HepG2 (cell line): ENCODE measurements around the gene GNPDA2. TPM values are rescaled to one million over a fixed set of nuclear protein-coding genes. Genes with fewer than 3 reads are reported as not detected.

Experiments
- ATAC-seq: fragments of 200-7000 bp; cut with Tn5 transposase; 3 replicates; pipeline ENCODE4 v1.9.1; 2020; ENCODE audit warnings: mild to moderate bottlenecking, moderate library complexity
- BruUV-seq: library from RNA; stranded (reverse); fragments of 400-500 nt; replicated peaks from 2 replicates; lab custom pipeline; 2021; lab: Mats Ljungman, UMichigan
- CTCF ChIA-PET: fragments of 300-600 bp; formaldehyde crosslinking; extraction: SDS; loops from one replicate; lab custom pipeline; 2021; ENCODE audit warnings: low total read pairs, inconsistent platforms, low intra/inter-chr PET ratio; lab: Yijun Ruan, JAX
- POLR2A ChIA-PET: fragments of 350-600 bp; sonication (Branson Sonifier 250); formaldehyde crosslinking; loops from one replicate; lab custom pipeline; 2020; ENCODE audit warnings: antibody characterized with exemption, inconsistent platforms; lab: Yijun Ruan, JAX
- DNase-seq: peaks from one replicate; pipeline ENCODE4 v3.0.0-alpha.2; 2015; ENCODE audit warnings: low spot score
- FAIRE-seq: peaks from 3 replicates; lab custom pipeline; 2011; peaks lifted over from hg19 to GRCh38; lab: Jason Lieb, UNC
- H2AFZ ChIP-seq: one replicate; pipeline ENCODE4 v1.6.1; 2011; ENCODE audit warnings: low read length, inconsistent platforms
- H3K27ac ChIP-seq: fragments of 300-600 bp; 3 replicates; pipeline ENCODE4 v1.8.0; 2011; ENCODE audit warnings: mixed run types, mild to moderate bottlenecking, mixed read lengths, low read length, inconsistent platforms; ENCODE audit not compliant: insufficient read depth; ENCODE audit errors: extremely low read length
- H3K27me3 ChIP-seq, 2 experiments: fragments of 200-600 bp in 1 of 2; 2 replicates in 1 of 2; 3 replicates in 1 of 2; pipeline versions ENCODE4 v1.6.0 to v1.8.0; 2011; ENCODE audit warnings: low read length in 2 of 2, mild to moderate bottlenecking in 2 of 2, moderate library complexity in 2 of 2, inconsistent platforms in 1 of 2; ENCODE audit not compliant: insufficient read depth in 2 of 2, control insufficient read depth in 1 of 2
- H3K36me3 ChIP-seq, 2 experiments: fragments of 200-600 bp in 1 of 2; replicated peaks in 1 of 2; 2 replicates in 1 of 2; 3 replicates in 1 of 2; pipeline versions ENCODE4 v1.5.1 to v1.8.0; 2011; ENCODE audit warnings: low read length in 2 of 2, inconsistent platforms in 1 of 2; ENCODE audit not compliant: insufficient read depth in 2 of 2, control insufficient read depth in 1 of 2
- H3K4me1 ChIP-seq: 2 replicates; pipeline ENCODE4 v1.5.1; 2012; ENCODE audit warnings: low read length, inconsistent platforms; ENCODE audit not compliant: insufficient read depth
- H3K4me2 ChIP-seq: 2 replicates; pipeline ENCODE4 v1.6.0; 2011; ENCODE audit warnings: low read depth, low read length, inconsistent platforms
- H3K4me3 ChIP-seq, 3 experiments: fragments of 200-600 bp in 1 of 3; sonication (generic), shearing (Covaris generic) in 1 of 3; replicated peaks in 1 of 3; 2 replicates each; pipeline ENCODE4 v1.5.1; 2011 to 2016; ENCODE audit warnings: low read length in 3 of 3, inconsistent platforms in 2 of 3, low read depth in 2 of 3, mild to moderate bottlenecking in 2 of 3, control low read depth in 1 of 3, mixed read lengths in 1 of 3; ENCODE audit not compliant: insufficient read depth in 1 of 3
- H3K79me2 ChIP-seq: one replicate; pipeline ENCODE4 v1.6.1; 2011; ENCODE audit warnings: low read length, inconsistent platforms; ENCODE audit not compliant: insufficient read depth
- H3K9ac ChIP-seq: 2 replicates; pipeline ENCODE4 v1.6.0; 2011; ENCODE audit warnings: mild to moderate bottlenecking, low read depth, low read length, inconsistent platforms; ENCODE audit not compliant: insufficient read depth
- H3K9me3 ChIP-seq: 2 replicates; pipeline ENCODE4 v1.5.1; 2012; ENCODE audit warnings: mild to moderate bottlenecking, low read length
- H4K20me1 ChIP-seq: 2 replicates; pipeline ENCODE4 v1.6.0; 2011; ENCODE audit warnings: inconsistent platforms, mild to moderate bottlenecking, low read length, moderate library complexity; ENCODE audit not compliant: insufficient read depth
- CHD4 ChIP-seq: fragments of 200-600 bp; sonication (generic); IDR thresholded peaks from 2 replicates; pipeline ENCODE4 v1.7.0; 2017; ENCODE audit warnings: mild to moderate bottlenecking, low read length, borderline replicate concordance
- ISL2 ChIP-seq: sonication (generic); formaldehyde crosslinking; IDR thresholded peaks from 2 replicates; pipeline ENCODE4 v1.5.0; 2020; ENCODE audit warnings: missing genetic modification reagents
- ZNF530 ChIP-seq: sonication (generic); formaldehyde crosslinking; IDR thresholded peaks from 2 replicates; pipeline ENCODE4 v1.5.0; 2020; ENCODE audit warnings: low read depth, mild to moderate bottlenecking, missing genetic modification reagents
- ZNF562 ChIP-seq: sonication (generic); formaldehyde crosslinking; IDR thresholded peaks from 2 replicates; pipeline ENCODE4 v1.8.0; 2022; ENCODE audit warnings: missing genetic modification reagents, borderline replicate concordance
- WGBS: methylation state at CpG from one replicate; pipeline ENCODE4 v1.1.6; 2017; ENCODE audit warnings: low lambda C conversion rate; 5-methylcytosine and 5-hydroxymethylcytosine counted together
- in situ Hi-C: cut with HindIII; loops from 2 replicates; pipeline ENCODE4 v1.10.0; 2017; ENCODE audit warnings: low pct_unique_long_range_greater_than_20kb; ENCODE audit not compliant: extremely low pct_ligation_motif_present
- intact Hi-C: fragments of 100-400 bp; cut with micrococcal nuclease; formaldehyde crosslinking; loops from one replicate; pipeline ENCODE4 v1.10.0; 2022; ENCODE audit not compliant: unreplicated experiment
- polyA plus RNA-seq, 8 experiments: library from polyadenylated mRNA; depleted of rRNA in 3 of 8; stranded (reverse) in 7 of 8; unstranded in 1 of 8; fragments of >200 nt; fragmentation: Illumina TruSeq in 4 of 8; extraction: Trizol in 4 of 8; gene quantifications; 2 replicates each; pipeline versions ENCODE4 v1.2.1 to v1.2.3, GENCODE V29; 2011 to 2016; ENCODE audit warnings: low read depth in 4 of 8, missing spikeins in 1 of 8, mixed read lengths in 1 of 8; ENCODE audit not compliant: insufficient read depth in 1 of 8
- total RNA-seq, 5 experiments: library from RNA; depleted of rRNA; stranded (reverse); fragments of >200 nt; fragmentation: Illumina TruSeq; extraction: Trizol; gene quantifications; 2 replicates each; pipeline ENCODE4 v1.2.3, GENCODE V29; 2016; ENCODE audit warnings: low read depth in 1 of 5
- TF ChIP-seq, protein P1 (sequence below): sonication (generic); formaldehyde crosslinking; IDR thresholded peaks from 2 replicates; pipeline ENCODE4 v1.9.0; 2021; ENCODE audit warnings: mild to moderate bottlenecking, missing genetic modification reagents

The GNPDA2 gene
- total and polyA plus RNA-seq, 2 of the 13 experiments (the other 11 are each of a cell fraction or from before 2014, with no cell fraction given), result 5.4 to 9.0 TPM

DNA sequence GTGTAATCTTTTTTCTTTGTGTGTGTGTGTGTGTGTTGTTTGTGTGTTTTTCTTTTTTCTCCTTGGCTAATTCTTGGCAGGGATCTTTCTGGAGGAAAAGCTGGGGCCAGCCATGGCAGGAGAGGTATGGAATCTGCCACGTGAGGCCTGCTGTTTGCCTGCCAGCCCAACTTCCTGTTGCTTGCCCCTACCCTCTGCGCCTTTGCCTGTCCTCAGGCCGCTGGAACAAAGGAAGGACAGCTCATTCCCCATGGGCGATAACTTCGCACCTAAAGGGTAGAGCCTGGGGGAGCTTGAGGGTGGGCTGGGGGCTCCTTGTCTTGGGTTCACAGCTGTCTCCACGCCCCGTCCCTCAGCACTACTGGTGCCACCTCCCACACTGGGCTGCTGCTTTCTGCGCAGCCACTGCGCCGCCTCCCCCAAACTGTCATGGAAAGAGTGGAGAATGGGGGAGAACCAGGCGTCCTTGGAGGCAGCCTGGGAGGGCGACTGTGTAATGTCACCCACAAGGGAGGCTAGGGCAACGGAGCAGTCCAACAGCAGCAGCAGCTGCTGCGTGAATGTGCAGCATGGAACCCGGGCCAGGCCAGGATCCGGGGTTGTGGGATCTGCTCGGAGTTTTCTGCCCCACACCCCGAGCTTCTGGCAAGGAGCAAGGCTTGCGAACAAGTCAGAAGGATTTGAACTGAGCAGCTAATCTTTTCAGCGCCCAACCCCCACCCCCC, 62.7 kb downstream of the GNPDA2 start:
- no peak for TF ChIP-seq CHD4
- no peak for TF ChIP-seq ZNF530
- no peak for TF ChIP-seq ZNF562 (CRISPR knock-in tag)
- TF ChIP-seq, protein P1, sequence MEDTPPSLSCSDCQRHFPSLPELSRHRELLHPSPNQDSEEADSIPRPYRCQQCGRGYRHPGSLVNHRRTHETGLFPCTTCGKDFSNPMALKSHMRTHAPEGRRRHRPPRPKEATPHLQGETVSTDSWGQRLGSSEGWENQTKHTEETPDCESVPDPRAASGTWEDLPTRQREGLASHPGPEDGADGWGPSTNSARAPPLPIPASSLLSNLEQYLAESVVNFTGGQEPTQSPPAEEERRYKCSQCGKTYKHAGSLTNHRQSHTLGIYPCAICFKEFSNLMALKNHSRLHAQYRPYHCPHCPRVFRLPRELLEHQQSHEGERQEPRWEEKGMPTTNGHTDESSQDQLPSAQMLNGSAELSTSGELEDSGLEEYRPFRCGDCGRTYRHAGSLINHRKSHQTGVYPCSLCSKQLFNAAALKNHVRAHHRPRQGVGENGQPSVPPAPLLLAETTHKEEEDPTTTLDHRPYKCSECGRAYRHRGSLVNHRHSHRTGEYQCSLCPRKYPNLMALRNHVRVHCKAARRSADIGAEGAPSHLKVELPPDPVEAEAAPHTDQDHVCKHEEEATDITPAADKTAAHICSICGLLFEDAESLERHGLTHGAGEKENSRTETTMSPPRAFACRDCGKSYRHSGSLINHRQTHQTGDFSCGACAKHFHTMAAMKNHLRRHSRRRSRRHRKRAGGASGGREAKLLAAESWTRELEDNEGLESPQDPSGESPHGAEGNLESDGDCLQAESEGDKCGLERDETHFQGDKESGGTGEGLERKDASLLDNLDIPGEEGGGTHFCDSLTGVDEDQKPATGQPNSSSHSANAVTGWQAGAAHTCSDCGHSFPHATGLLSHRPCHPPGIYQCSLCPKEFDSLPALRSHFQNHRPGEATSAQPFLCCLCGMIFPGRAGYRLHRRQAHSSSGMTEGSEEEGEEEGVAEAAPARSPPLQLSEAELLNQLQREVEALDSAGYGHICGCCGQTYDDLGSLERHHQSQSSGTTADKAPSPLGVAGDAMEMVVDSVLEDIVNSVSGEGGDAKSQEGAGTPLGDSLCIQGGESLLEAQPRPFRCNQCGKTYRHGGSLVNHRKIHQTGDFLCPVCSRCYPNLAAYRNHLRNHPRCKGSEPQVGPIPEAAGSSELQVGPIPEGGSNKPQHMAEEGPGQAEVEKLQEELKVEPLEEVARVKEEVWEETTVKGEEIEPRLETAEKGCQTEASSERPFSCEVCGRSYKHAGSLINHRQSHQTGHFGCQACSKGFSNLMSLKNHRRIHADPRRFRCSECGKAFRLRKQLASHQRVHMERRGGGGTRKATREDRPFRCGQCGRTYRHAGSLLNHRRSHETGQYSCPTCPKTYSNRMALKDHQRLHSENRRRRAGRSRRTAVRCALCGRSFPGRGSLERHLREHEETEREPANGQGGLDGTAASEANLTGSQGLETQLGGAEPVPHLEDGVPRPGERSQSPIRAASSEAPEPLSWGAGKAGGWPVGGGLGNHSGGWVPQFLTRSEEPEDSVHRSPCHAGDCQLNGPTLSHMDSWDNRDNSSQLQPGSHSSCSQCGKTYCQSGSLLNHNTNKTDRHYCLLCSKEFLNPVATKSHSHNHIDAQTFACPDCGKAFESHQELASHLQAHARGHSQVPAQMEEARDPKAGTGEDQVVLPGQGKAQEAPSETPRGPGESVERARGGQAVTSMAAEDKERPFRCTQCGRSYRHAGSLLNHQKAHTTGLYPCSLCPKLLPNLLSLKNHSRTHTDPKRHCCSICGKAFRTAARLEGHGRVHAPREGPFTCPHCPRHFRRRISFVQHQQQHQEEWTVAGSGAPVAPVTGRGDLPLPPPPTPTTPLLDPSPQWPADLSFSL (CRISPR knock-in tag), result no peak
- TF ChIP-seq ISL2 (CRISPR knock-in tag), result no peak
- TF ChIP-seq, all 625 proteins: peak for 0
- POLR2A ChIA-PET, result interaction anchor here (1.4 kb wide), 1 partner anchor 15 kb away, joined by 4 read pairs; the partner anchor contains the start of gene GUF1
- CTCF ChIA-PET, result no interaction called here
- H4K20me1 ChIP-seq, result no peaks in the 10 kb centered on the region
- no peak for FAIRE-seq
- in situ Hi-C loops, result no loop called here
- H3K36me3 ChIP-seq, result no peaks in the 10 kb centered on the region
- intact Hi-C loops, result no loop called here
- H3K9me3 ChIP-seq, result no peaks in the 10 kb centered on the region
- H3K4me1 ChIP-seq, result peaks cover 14% of the 10 kb centered on the region
- no peak overlapping the region for H3K4me3 ChIP-seq
- no TSS peak for BruUV-seq
- H2AFZ ChIP-seq, result no peak overlapping the region
- no peak for DNase-seq
- H3K27ac ChIP-seq, result no peak overlapping the region
- no peak for ATAC-seq
- no peak overlapping the region for H3K9ac ChIP-seq
- no peaks in the 10 kb centered on the region for H3K27me3 ChIP-seq
- no peak overlapping the region for H3K4me2 ChIP-seq
- H3K79me2 ChIP-seq, result no peaks in the 10 kb centered on the region
- WGBS, result 74% methylated on average over 14 of the region's 20 CpGs
